Glutamatergic neuron (in vitro differentiated cells): ENCODE results near the gene NEK7. TPM values are rescaled to one million over a fixed set of nuclear protein-coding genes. Genes with fewer than 3 reads are reported as not detected.

ENCODE experiments used
- DNase-seq: peaks from one replicate; pipeline ENCODE4 v3.0.0; 2022
- H3K27ac Mint-ChIP-seq: one replicate; pipeline ENCODE4 v1.8.0; 2020; ENCODE audit warnings: mild to moderate bottlenecking, mixed read lengths, inconsistent platforms; ENCODE audit not compliant: unreplicated experiment
- H3K27me3 Mint-ChIP-seq: one replicate; pipeline ENCODE4 v1.8.0; 2020; ENCODE audit warnings: mild to moderate bottlenecking, moderate library complexity, mixed read lengths, inconsistent platforms; ENCODE audit not compliant: unreplicated experiment
- H3K36me3 Mint-ChIP-seq: one replicate; pipeline ENCODE4 v1.8.0; 2020; ENCODE audit warnings: mild to moderate bottlenecking, mixed read lengths, inconsistent platforms; ENCODE audit not compliant: unreplicated experiment
- H3K4me1 Mint-ChIP-seq: one replicate; pipeline ENCODE4 v1.8.0; 2020; ENCODE audit warnings: mild to moderate bottlenecking, low read depth, mixed read lengths, inconsistent platforms; ENCODE audit not compliant: unreplicated experiment
- H3K4me3 Mint-ChIP-seq: one replicate; pipeline ENCODE4 v1.8.0; 2020; ENCODE audit warnings: mild to moderate bottlenecking, mixed read lengths, inconsistent platforms; ENCODE audit not compliant: unreplicated experiment
- H3K9me3 Mint-ChIP-seq: one replicate; pipeline ENCODE4 v1.8.0; 2020; ENCODE audit warnings: mild to moderate bottlenecking, moderate library complexity, mixed read lengths, inconsistent platforms; ENCODE audit not compliant: unreplicated experiment
- total RNA-seq: library from RNA; stranded (reverse); fragmentation: NEBNext Ultra II Directional; extraction: Animal tissue kit (Norgen Biotek cat#: 25700); gene quantifications from one replicate; pipeline ENCODE4 v1.2.1, GENCODE V29; 2021; ENCODE audit not compliant: unreplicated experiment
- TF ChIP-seq, protein P1 (sequence below): fragments of 200-600 bp; sonication (generic); IDR thresholded peaks from one replicate; pipeline ENCODE4 v1.5.0; 2021; ENCODE audit not compliant: partially characterized antibody, unreplicated experiment

NEK7 gene
- total RNA-seq, 1 donor from 2014 or later = 11.5 TPM

DNA sequence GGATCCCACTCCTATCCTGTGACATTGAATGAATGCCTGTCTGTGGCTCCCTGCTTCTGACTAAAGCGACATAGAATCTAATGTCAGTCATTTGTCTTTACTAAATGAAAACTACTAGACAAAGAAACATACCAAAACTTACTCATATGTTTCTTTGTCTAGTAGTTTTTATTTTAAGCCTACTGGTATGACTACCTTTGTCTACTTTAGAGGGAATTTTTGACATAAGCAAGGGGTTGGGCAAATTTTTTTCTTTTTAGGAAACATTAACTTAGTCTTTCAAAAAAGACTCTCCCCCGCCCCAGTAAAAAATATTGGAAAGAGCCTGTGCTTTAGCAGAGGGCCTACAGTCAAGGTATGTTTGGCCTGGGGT is 4.9 kb downstream of the NEK7 start:
- no peak for DNase-seq
- no peaks in the 10 kb centered on the region for H3K27me3 Mint-ChIP-seq
- TF ChIP-seq, protein P1, sequence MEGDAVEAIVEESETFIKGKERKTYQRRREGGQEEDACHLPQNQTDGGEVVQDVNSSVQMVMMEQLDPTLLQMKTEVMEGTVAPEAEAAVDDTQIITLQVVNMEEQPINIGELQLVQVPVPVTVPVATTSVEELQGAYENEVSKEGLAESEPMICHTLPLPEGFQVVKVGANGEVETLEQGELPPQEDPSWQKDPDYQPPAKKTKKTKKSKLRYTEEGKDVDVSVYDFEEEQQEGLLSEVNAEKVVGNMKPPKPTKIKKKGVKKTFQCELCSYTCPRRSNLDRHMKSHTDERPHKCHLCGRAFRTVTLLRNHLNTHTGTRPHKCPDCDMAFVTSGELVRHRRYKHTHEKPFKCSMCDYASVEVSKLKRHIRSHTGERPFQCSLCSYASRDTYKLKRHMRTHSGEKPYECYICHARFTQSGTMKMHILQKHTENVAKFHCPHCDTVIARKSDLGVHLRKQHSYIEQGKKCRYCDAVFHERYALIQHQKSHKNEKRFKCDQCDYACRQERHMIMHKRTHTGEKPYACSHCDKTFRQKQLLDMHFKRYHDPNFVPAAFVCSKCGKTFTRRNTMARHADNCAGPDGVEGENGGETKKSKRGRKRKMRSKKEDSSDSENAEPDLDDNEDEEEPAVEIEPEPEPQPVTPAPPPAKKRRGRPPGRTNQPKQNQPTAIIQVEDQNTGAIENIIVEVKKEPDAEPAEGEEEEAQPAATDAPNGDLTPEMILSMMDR = no peak
- peaks cover 3% of the 10 kb centered on the region for H3K9me3 Mint-ChIP-seq
- no peak overlapping the region for H3K27ac Mint-ChIP-seq
- H3K4me1 Mint-ChIP-seq = peaks cover 12% of the 10 kb centered on the region
- no peaks in the 10 kb centered on the region for H3K36me3 Mint-ChIP-seq
- no peak overlapping the region for H3K4me3 Mint-ChIP-seq

DNA sequence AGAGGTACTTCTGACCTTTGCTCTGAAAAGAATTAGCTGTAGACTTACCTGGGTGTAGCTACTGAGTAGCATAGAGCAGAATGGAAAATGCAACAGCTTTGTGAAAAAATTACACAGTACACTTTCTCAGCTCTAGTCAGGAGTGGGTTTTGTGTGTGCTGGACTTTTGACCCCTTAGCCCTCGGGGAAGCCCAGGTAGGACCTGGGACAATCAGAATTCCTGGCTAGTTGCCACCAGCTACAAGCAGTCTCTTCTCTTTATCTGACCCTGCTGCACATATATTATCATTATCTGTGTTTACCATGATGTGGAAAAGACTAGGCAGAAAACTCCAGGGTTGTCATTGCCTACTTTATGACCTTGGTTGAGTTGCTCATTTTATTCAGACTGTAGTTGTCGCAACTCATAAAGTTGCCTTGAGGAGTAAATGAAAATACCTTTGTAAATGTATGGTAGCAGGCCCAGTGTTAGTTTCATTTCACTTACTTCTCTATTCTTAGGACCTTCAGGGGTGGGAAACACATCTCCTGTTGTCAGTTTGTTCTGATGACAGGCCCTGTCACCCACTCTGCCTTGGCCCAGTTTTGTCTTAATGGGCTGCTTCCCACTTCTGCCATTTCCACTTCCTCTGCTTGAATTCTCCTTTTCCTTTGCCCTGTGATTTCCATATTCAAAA is 5.4 kb downstream of the NEK7 start:
- Mint-ChIP-seq H3K27me3 (no peaks in the 10 kb centered on the region), H3K27ac (no peak overlapping the region), H3K4me1 (peaks cover 12% of the 10 kb centered on the region), H3K36me3 (no peaks in the 10 kb centered on the region), H3K9me3 (peaks cover 3% of the 10 kb centered on the region), H3K4me3 (no peak overlapping the region)
- DNase-seq = no peak
- TF ChIP-seq, protein P1 = no peak

GRCh38 chr1:198165927-198166647 is 9.3 kb downstream of the NEK7 start:
- no peaks in the 10 kb centered on the region for H3K27me3 Mint-ChIP-seq
- H3K4me3 Mint-ChIP-seq = no peak overlapping the region
- TF ChIP-seq, protein P1 = no peak
- H3K36me3 Mint-ChIP-seq = no peaks in the 10 kb centered on the region
- no peak overlapping the region for H3K27ac Mint-ChIP-seq
- H3K9me3 Mint-ChIP-seq = no peaks in the 10 kb centered on the region
- peaks cover 4% of the 10 kb centered on the region for H3K4me1 Mint-ChIP-seq
- DNase-seq = no peak

DNA sequence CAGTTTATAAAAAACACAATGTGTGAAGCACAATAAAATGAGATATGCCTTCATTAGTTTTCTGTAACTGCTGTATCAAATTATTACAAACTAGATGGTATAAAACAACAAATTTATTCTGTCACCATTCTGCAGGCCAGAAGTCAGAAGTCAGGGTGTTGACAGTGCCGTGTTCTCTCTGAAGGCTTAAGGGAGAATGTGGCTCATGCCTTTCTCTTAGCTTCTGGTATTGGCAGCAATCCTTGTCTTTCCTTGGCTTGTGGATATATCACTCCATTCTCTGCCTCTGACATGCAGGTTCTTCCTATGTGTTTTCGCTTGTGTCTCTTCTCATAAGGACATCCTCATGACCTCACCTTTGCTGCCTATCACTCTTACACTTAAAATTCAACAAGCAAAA is 10.1 kb downstream of the NEK7 start:
- Mint-ChIP-seq H3K27me3 (peaks cover 1% of the 10 kb centered on the region), H3K4me1 (peaks cover 7% of the 10 kb centered on the region), H3K9me3 (no peaks in the 10 kb centered on the region), H3K36me3 (no peaks in the 10 kb centered on the region), H3K4me3 (no peak overlapping the region), H3K27ac (no peak overlapping the region)
- DNase-seq = no peak
- TF ChIP-seq, protein P1 = no peak

DNA sequence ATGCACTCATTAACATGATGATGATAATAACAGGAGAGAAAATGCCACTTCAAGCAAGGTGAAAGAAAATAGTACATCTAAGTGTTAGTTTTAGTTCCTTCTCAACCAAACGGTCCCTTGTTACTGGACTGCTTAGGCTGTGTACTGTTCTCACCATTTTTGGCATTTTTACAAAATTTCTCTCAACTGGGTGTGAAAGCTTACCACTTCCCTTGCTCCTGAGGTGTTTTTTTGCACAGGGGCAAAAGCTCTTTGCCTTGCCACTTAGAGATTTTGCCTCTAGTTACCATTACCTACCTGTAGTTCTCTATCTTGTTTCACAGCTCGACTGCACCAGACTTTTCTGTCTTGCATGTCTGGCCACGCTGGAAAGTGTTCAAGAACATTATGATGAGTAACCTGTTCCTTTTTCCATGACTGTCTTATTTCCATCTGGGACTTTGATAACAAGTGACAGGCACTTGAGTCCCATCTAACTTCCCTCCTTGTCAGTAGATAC is 10.7 kb downstream of the NEK7 start:
- DNase-seq = no peak
- no peaks in the 10 kb centered on the region for H3K36me3 Mint-ChIP-seq
- H3K27ac Mint-ChIP-seq = no peak overlapping the region
- H3K4me1 Mint-ChIP-seq = peaks cover 8% of the 10 kb centered on the region
- no peaks in the 10 kb centered on the region for H3K9me3 Mint-ChIP-seq
- TF ChIP-seq, protein P1 = no peak
- no peak overlapping the region for H3K4me3 Mint-ChIP-seq
- H3K27me3 Mint-ChIP-seq = peaks cover 1% of the 10 kb centered on the region
